ENCODE measurements around the gene PRKCD.

Gene PRKCD

GRCh38 chr3:53221827-53222182 is 60.8 kb downstream of the PRKCD start:
- no peak for DNase-seq

GRCh38 chr3:53222183-53222901 is 61.3 kb downstream of the PRKCD start:
- no peak for DNase-seq

DNA sequence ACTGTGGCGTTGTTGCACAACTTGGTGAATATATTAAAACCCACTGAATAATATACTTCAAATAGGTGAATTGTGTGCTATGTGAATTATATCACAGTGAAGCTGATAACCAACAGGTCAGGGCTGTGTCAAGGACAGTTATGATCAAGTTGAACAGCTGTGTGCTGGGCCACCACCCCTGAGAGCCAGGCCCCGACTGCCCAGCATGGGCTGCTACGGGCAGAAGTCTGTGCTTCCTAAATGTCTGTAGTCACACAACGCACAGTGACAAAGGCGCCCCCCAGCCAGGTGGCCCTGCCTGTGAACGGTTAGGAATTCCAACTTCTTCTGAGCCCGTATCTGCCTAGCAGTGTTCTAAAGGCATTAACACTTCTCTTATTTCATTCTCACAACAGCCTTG is 62.0 kb downstream of the PRKCD start:
- no peak for DNase-seq

GRCh38 chr3:53223541-53223966 is 62.5 kb downstream of the PRKCD start:
- DNase-seq, result no peak

GRCh38 chr3:53224026-53224425 is 63.0 kb downstream of the PRKCD start:
- no peak for DNase-seq

DNA sequence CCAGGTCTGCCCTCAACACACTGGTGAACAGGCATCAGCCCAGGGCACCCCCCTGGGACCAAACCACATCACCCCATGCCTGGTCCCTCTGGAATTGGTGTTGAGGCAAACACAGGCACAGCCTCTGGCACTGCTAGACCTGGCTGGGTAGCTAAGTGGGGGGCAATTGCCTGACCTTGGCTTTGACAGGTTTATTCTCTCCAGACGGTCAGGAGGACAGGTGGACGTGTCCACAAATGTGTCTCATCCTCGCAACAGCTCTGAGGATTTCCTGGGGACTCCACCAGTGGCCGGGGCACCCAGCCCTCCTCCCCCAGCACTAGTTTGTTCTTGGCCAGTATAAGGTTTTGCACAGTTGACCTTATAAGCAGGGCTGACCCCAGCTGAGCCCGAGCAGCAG is 63.5 kb downstream of the PRKCD start:
- no peak for DNase-seq

GRCh38 chr3:53225181-53225580 is 64.2 kb downstream of the PRKCD start:
- no peak for DNase-seq

- no peak for DNase-seq
Observed at GRCh38 chr3:53225651-53226050, 64.6 kb downstream of the PRKCD start.

DNA sequence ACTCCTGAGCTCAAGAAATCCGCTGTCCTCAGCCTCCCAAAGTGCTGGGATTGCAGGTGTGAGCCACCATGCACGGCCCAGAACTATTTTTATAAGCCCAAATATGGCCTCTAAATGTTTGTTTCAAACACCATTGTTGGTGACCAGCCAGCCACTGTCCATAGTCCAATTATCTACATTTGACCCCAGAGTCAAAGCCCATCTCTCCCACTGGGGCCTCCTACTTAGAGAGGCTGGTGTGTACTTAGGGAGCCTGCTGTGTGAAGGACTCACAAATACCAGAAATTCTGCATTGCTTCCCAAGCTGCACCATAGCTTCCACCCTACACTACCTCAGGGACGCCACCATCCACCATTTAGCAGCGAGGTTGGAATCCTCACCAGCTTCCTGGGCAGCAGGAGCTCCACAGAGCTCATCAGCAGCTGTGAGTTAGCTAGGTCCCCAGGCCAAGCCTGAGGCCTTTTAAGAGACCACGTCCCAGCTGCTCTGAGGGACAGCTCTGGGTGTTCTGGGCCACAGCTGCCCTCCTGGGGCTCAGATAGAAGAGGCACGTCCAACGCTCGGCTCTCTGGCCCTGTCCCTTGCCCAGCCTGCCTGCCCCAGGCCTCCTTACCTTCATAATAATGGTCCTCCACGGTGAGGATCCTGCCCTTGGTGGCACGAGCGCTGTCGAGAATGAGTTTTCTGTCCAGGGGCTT is 65.3 kb downstream of the PRKCD start:
- no peak for DNase-seq

- no peak for DNase-seq
Observed at GRCh38 chr3:53226841-53227407, 65.9 kb downstream of the PRKCD start.

GRCh38 chr3:53227993-53228885 is 67.2 kb downstream of the PRKCD start:
- DNase-seq, result no peak

- DNase-seq, result no peak
Observed at GRCh38 chr3:53229171-53229570, 68.2 kb downstream of the PRKCD start.

DNA sequence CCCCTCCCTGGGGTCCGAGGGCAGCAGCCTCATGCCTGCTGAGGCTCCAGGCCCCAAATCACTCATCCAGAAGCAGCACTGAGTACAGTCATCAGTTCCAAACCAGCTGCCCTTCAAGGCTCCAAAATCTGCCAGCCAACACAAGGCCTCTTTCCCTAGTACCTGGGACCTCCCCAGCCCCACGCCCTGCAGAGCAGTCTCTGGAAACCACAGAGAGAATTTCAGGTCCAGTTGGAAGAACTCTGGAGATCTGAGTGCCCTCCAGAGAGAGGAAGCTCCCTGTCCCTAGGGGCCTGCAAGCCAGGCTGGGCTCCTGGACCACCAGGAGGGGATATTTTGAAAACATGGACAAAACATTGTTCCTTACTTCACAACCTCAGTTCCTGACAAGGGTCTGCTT is 68.6 kb downstream of the PRKCD start:
- no peak for DNase-seq

DNA sequence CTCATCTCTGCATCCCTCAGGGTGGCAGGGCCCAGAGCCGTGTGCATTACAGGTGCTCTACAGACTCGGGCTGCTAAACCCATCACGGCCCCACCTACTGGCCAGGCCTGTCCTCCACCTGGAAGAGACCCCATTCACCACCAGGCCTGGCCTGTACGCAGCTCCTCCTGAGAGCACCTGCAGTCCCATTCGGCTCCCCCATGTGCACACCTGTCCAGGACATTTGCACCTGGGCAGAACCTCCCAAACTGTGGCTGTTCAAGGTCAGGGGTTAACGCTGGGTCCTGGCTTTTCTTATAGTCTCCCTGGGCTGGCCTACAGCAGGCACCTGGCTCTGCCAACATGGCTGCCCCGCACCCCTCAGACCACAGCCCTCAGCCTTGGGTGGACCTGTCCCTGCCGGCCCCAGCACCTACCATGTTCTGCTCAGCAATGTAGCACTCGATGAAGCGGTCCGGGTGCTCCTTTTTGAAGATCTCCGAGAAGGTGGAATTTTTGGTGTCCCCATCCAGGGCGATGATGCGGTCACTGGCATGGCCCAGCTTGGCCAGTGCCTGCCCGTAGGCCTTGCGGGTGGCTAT is 69.1 kb downstream of the PRKCD start:
- DNase-seq, result no peak

DNA sequence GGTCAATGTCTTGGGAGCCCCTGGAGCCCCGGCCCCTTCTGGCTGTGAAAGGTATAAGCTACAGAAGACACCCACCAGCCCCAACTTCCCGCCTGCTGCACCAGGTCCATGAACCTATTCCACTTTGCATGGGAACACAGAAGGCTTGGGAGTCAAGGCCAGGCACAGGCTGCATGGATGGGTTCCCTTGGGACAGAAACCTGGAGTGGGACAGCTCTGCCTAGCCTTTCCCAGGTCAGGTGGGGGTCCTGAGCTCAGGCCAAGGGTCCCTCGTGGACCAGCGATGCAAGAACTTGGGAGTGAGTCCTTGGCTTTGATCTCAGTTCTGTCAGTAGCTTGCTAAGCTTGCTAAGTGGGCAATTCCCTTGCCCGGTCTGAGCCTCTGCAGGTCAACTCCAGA is 69.8 kb downstream of the PRKCD start:
- no peak for DNase-seq

DNA sequence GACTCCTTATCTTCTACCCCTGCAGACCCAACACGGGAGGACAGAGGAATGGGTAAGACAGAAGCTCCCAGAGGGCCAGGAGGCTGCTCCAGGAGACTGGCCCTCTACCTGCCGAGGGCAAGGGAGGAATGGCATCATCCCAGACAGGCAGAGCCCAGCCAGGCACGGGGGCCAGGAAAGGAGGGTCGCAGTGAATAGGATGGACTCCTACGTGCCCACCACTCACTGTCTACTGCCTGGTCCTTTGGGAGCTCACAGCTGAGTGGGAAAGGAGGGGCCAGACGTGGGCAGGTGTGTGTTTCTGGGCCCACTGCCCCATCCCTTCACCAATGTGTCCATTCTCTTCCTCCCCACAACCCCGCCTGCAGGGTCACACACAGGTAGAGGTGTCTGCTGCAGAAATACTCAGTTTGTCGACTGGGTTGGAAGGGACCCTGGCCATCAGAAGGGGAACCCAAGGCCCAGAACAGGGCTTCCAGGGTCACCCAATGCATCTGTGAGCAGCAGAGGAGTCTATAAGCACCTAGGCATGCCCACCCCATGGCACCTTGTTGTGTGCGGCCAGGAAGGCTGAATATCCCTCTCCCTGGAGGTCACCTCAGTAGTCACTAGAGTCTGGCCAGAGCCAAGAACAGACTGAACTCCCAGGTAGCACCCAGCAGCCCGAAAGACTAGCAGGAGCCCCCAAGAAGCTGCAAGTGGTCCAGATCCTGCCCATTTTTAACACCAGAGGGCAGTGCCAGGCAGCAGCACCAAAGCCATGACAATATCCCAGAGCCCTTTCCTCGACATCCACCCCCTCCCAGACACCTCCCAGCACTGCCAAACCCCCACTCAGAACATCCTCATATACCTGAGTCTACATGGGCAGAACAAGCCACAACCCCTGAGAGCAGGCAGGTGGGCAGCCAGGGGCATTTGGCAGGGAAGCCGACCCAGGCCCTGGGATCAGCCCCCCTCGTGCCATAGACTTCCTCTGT is 70.8 kb downstream of the PRKCD start:
- DNase-seq, result no peak

DNA sequence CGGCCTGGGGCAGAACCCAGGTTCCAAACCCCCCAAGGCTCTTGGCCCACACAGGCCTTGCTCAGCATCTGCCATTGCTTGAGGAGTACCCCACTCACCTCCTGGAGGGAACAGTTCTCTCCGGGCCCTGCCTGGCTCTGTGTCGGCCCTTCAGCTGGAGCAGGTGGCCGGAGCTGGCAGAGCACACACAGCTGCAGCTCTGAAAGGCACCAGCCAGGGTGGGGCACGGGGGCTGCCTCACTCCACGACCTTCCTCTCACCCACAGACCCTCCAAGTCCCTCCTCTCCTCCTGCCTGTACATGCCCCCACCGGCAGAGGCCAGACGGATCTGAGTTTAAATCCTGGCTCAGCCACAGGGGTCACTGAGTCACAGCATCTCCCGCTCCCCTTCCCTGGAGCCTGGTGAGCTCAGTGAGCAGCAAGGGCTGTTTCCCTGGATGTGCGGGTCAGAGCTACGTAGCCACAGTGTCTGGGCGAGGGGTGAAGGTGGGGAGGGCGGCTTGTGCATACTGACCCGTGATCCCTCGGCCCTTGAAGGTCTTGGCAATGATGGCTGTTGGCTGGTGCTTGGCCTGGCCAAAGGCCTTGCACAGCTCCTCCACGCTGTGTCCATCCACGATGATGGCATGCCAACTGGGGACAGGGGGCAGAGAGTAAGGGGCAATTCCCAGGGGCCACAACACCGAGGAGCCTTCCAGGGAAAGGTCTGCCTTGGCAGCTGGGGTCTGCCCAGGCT is 71.8 kb downstream of the PRKCD start:
- DNase-seq, result no peak

- DNase-seq, result no peak
Observed at GRCh38 chr3:53234130-53234840, 73.3 kb downstream of the PRKCD start.

DNA sequence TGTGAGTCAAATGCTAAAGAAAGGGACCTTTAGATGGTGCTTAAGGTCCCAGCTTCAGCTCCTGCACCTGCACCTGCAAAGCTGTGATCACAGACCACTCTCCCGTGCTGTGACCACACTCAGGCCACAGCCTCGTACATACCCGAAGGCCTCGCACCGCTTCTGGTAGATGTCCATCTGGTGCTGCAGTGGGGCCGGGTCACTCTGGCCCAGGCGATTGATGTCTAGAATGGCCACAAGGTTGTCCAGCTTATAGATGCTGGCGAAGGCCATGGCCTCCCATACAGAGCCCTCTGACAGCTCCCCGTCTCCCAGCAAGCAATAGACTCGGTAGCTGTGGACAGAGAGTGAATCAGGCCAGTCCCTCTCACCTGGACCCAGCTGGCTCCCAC is 73.8 kb downstream of the PRKCD start:
- DNase-seq, result no peak

DNA sequence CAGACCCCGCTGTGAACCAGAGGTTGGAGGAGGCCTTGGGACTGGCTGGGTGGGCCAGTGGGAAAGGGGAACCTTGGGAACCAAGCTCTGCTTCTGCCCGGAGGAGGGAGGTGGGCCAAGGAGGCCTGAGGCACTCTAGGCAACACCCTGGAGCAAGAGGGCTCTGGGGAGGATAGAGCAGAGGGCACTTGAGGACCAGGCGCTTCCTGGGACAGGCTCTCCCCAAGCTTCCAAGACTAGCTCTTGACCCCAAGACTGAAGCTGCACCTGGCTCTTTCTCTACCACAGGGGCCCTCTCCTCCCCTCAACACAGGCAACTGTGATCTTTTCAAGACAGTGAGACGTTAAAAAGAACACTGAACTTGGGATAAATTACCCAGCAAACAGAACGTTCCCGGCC is 74.5 kb downstream of the PRKCD start:
- no peak for DNase-seq

All from CD4-positive, alpha-beta T cell treated with Interleukin-4 for 1 hour (primary cell).